Rectal smooth muscle tissue (tissue), 1 donor: ENCODE data around the gene ATP13A4.

Experiments used
- H3K27ac ChIP-seq: one replicate; pipeline ENCODE4 v1.7.0; 2013; ENCODE audit warnings: low read depth, low read length, inconsistent platforms
- H3K27me3 ChIP-seq: one replicate; pipeline ENCODE4 v1.7.0; 2013; ENCODE audit warnings: low read length; ENCODE audit not compliant: control insufficient read depth, insufficient read depth
- H3K36me3 ChIP-seq: one replicate; pipeline ENCODE4 v1.7.0; 2013; ENCODE audit warnings: low read length; ENCODE audit not compliant: control insufficient read depth, insufficient read depth
- H3K4me1 ChIP-seq: one replicate; pipeline ENCODE4 v1.7.0; 2013; ENCODE audit warnings: low read length; ENCODE audit not compliant: control insufficient read depth, insufficient read depth
- H3K4me3 ChIP-seq: one replicate; pipeline ENCODE4 v1.7.0; 2013; ENCODE audit warnings: low read length
- H3K9ac ChIP-seq: one replicate; pipeline ENCODE4 v1.7.0; 2013; ENCODE audit warnings: low read length

Gene ATP13A4

DNA sequence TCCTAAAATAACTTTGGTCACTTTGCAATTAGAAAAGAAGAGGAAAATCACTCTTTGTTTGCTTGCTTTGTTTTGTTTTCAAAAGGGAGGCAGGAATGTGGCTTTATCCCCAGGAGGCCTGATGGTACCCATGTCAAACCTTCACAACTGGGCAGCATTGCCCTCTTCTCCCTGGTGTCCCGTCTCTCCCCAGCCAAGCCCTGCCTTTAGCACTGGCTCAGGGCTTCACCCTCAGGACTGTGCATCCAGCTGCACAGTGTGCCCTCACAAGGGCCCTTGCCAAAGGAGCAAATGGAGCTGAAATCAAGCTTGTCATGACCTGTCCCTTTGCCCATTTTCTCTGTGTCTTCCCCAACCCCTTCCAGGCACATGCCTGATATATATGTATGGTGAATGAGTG is 147.0 kb downstream of the ATP13A4 start:
- Histone ChIP-seq H3K27ac (no peak overlapping the region), H3K4me3 (no peak overlapping the region), H3K36me3 (no peaks in the 10 kb centered on the region), H3K4me1 (no peaks in the 10 kb centered on the region), H3K27me3 (no peaks in the 10 kb centered on the region), H3K9ac (no peak overlapping the region)

DNA sequence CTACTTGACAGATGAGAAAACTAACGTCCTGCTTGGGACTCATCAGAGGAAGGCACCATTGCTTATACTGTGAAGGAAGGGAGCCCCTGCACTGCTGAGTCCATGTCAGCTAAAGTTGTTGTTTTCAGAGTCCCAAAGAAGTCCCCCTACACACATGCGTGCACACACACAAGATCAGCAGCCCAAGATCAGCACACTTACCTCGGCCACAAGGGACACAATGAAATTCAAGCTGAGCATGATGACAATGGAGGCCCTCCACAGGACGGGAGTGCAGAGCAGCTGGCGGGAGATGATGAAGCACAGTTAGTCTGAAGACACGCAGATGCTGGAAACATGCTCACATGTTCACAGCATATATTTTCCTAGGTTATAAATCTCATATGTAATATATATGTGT is 147.6 kb downstream of the ATP13A4 start:
- Histone ChIP-seq H3K36me3 (no peaks in the 10 kb centered on the region), H3K9ac (no peak overlapping the region), H3K4me3 (no peak overlapping the region)

DNA sequence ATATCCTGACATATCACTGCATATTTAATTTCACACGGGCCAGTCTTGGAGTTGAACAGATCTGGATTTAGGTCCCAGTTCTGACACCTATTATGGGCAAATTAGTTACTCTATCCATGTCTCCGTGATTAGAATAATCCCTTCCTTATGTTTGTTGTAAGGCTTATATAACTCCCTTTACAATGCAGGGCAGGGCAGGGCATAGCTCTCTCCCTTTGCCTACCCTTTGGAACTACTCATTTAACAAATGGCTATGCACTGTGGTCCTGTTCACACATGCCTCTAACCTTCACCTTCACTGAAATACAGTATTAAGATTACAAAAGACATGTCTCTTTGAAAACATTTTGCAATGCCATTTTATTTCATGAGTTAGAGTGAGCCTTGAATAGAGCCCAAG is 151.4 kb downstream of the ATP13A4 start:
- Histone ChIP-seq H3K27me3 (no peaks in the 10 kb centered on the region), H3K9ac (no peak overlapping the region), H3K4me1 (no peaks in the 10 kb centered on the region), H3K4me3 (no peak overlapping the region), H3K27ac (no peak overlapping the region), H3K36me3 (no peaks in the 10 kb centered on the region)

More for the DNA sequence above, 147.6 kb downstream of the ATP13A4 start:
- Histone ChIP-seq H3K27me3 (no peaks in the 10 kb centered on the region), H3K4me1 (no peaks in the 10 kb centered on the region), H3K27ac (no peak overlapping the region)

DNA sequence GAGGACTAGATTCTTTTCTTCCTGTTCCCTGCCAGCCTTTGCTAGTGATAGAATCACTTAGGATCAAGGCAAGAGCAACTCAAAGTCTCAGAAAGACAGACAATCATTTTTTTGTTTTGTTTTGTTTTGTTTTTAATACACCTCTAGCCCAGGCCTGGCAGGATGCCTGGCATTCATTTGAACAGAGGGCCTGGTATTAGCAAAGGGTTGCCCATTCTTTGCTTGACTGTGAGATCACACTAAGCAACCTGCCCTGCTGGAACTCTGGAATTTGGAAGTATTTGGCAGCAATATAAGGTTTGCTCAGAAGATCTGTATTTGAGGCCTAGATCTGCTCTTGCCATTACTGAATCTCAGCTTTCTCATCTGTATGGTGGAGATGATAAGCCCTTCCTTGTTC is 154.4 kb downstream of the ATP13A4 start:
- H3K27ac ChIP-seq = no peak overlapping the region
- H3K9ac ChIP-seq = no peak overlapping the region
- H3K27me3 ChIP-seq = no peaks in the 10 kb centered on the region
- no peaks in the 10 kb centered on the region for H3K4me1 ChIP-seq
- H3K4me3 ChIP-seq = no peak overlapping the region
- H3K36me3 ChIP-seq = no peaks in the 10 kb centered on the region

DNA sequence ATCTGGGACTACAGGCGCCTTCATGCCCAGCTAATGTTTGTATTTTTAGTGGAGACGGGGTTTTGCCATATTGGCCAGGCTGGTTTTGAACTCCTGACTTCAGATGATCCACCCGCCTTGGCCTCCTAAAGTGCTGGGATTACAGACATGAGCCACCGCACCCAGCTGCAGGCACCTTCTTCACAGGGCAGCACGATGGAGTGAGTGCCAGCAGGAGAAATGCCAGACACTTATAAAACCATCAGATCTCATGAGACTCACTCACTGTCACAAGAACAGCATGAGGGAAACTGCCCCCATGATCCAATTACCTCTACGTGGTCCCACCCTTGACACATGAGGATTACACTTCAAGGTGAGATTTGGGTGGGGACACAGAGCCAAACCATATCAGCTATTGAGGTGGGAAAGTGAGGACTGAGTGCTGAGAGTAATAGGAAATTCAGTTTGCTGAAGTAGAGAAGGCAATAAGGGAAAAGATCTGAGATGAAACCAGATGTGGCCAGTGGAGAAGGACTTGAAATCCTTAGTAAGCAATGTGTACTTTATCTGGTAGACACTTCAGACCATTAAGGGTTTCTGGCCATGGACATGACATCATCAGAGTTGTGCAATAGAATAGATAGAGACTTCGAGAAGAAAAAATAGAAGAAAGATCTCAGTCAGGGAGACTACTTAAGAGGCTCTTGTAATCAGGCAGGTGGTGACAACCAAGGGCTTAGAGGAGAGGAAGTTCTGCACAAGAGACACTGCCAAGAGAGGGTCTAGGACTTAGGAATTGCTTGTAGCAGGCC is 158.0 kb downstream of the ATP13A4 start:
- Histone ChIP-seq H3K27me3 (no peaks in the 10 kb centered on the region), H3K4me1 (no peaks in the 10 kb centered on the region), H3K36me3 (no peaks in the 10 kb centered on the region), H3K4me3 (no peak overlapping the region), H3K27ac (no peak overlapping the region), H3K9ac (no peak overlapping the region)

DNA sequence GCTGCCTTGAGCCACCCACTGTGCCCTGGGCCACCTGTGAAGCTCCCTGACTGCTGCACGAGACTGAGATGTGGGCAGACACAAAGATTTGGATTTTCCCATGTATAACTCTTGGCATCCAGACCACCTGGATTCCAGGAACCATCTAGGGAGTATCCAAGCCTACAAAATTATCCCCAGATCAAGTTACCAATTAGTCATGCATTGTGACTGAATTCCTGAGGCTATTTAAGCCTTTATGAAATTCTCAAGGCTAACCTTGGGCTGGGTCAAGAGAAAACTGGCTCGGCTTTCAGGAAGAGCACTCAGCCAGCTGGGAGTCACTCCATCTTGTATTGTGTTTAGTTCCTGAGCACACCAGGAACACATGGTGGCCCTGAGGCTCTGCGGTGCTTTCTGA is 162.8 kb downstream of the ATP13A4 start:
- H3K27me3 ChIP-seq = no peaks in the 10 kb centered on the region
- no peak overlapping the region for H3K4me3 ChIP-seq
- H3K9ac ChIP-seq = no peak overlapping the region
- no peaks in the 10 kb centered on the region for H3K4me1 ChIP-seq
- H3K27ac ChIP-seq = no peak overlapping the region
- H3K36me3 ChIP-seq = no peaks in the 10 kb centered on the region

DNA sequence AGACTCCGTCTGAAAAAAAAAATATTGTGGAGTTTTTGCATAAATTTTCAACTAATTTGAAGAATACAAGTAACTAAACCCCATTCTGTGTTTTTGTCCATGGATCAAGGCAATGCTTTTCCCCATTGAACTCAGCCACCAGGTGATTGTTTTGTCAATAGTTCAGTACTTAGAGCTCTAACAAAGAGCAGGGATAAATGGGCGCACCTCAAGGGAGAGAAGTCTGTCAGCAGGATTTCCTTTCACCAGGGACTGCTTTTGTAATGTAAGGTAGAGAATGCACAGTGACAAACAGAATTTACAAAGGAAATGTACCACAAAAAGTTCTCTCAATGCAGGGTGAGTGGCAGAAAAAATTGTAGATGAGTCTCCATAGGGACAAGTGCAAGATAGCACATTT is 165.4 kb downstream of the ATP13A4 start:
- H3K27ac ChIP-seq = no peak overlapping the region
- H3K36me3 ChIP-seq = no peaks in the 10 kb centered on the region
- no peaks in the 10 kb centered on the region for H3K4me1 ChIP-seq
- H3K9ac ChIP-seq = no peak overlapping the region
- H3K27me3 ChIP-seq = no peaks in the 10 kb centered on the region
- no peak overlapping the region for H3K4me3 ChIP-seq

DNA sequence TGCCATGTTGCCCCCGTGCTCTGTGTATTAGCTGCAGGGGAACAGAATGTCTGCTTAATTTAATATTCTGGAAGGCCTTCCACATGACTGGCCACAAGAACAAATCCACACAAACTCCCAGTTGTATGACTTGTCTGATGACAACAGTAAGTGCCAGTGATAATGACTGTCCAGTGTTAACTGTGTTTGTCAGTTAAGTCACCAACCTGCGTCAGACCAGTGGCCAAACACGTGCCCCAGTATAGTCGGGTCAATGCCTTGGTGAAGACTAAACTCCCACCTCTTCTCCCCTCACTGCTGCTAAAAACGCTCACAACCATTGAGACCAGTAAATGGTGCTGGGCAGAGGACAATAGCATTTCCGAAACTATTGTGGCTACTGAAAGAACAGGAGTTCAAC is 166.3 kb downstream of the ATP13A4 start:
- no peak overlapping the region for H3K27ac ChIP-seq
- H3K4me1 ChIP-seq = no peaks in the 10 kb centered on the region
- no peaks in the 10 kb centered on the region for H3K36me3 ChIP-seq
- H3K27me3 ChIP-seq = no peaks in the 10 kb centered on the region
- H3K9ac ChIP-seq = no peak overlapping the region
- H3K4me3 ChIP-seq = no peak overlapping the region

DNA sequence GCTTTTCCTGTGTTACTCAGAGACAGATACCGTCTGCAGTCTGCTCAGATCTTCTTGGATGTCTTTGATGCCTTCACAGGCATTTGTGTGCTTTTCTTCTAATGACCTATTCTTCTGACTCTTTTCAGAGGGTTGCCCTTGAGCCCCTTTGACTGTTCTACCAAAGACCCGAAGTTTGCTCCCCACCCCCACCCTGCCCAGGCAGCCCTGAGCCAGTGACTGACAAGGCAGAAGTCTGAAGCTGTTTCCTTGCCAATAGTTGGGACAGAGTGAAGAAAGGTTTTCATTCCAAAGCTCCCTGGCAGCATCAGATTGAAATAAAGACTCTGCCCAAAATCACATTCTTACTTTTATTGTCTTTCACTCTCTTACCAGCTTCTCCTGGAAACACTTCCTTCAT is 167.1 kb downstream of the ATP13A4 start:
- Histone ChIP-seq H3K27ac (no peak overlapping the region), H3K4me1 (no peaks in the 10 kb centered on the region), H3K27me3 (no peaks in the 10 kb centered on the region), H3K9ac (no peak overlapping the region), H3K4me3 (no peak overlapping the region), H3K36me3 (no peaks in the 10 kb centered on the region)

DNA sequence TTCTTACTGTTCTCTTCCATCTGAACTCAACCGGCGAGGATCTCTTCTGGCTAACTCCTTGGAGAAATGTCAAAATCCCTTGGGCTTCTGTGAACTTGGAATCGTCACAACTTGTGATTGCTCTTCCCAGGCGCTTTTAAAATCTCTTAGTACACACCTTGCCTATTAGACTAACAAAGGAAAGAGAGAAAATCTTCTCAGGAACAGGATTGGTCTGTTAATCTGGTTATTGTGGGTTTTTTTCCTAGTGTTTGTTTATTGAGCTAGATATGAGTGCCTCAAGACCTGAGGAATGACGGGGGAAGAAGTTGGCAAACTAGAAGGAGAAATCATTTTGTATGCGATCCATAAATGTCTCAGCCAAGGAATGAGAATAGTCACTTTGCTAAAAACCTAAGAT is 176.0 kb downstream of the ATP13A4 start, which contains the start of gene ATP13A5:
Gene ATP13A5 (minus strand): TSS at position 48 of the 400 bp plus-strand sequence. CDS start 28 bp downstream, at position 20.
- H3K4me3 ChIP-seq = no peak within 1 kb of the TSS
- H3K9ac ChIP-seq = no peak within 1 kb of the TSS
- H3K27me3 ChIP-seq = no peaks in the 10 kb centered on the region
- no peaks in the 10 kb centered on the region for H3K4me1 ChIP-seq
- no peaks in the 10 kb centered on the region for H3K36me3 ChIP-seq
- H3K27ac ChIP-seq = no peak within 1 kb of the TSS

DNA sequence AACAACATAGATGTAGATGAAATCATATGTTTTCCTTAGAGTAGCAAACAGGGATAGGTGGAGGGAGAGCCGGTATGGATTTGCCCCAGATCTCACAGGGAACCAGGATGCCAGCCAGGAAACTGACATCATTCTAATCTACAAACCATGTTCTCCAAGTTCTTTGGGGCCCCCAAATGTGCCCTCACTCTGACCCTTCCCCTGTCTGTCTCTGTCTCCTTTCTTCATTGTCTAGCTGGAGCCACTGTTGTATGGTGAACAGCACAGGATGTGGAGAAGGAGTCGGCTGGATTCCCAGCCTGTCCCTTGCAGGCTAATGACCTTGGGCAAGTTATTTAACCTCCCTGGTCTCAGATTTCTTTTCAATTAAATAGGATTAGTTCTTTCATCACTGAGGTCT is 177.1 kb downstream of the ATP13A4 start:
- H3K27ac ChIP-seq = no peak overlapping the region

DNA sequence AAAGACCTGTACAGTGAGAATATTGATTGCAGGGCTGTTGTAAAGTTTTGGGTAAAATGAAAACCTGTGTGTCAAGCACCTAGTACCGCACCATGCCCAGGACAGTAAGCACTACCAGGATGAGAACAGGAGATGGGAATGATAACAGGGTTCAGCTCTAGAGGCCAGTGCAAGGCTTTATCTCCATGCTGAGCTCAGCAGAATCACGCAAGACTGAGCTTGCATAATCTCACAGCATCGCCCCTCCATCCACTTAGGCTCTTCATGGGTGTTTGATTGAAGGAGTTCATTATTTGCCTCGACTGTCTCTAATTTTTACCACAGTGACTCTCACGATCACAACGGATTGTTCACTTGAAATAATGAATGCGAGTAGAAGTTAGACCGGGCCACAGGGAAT is 179.1 kb downstream of the ATP13A4 start:
- Histone ChIP-seq H3K27me3 (no peaks in the 10 kb centered on the region), H3K27ac (no peak overlapping the region), H3K4me1 (no peaks in the 10 kb centered on the region), H3K4me3 (no peak overlapping the region), H3K9ac (no peak overlapping the region), H3K36me3 (no peaks in the 10 kb centered on the region)

More for the DNA sequence above, 177.1 kb downstream of the ATP13A4 start:
- Histone ChIP-seq H3K27me3 (no peaks in the 10 kb centered on the region), H3K9ac (no peak overlapping the region), H3K36me3 (no peaks in the 10 kb centered on the region), H3K4me1 (no peaks in the 10 kb centered on the region), H3K4me3 (no peak overlapping the region)

DNA sequence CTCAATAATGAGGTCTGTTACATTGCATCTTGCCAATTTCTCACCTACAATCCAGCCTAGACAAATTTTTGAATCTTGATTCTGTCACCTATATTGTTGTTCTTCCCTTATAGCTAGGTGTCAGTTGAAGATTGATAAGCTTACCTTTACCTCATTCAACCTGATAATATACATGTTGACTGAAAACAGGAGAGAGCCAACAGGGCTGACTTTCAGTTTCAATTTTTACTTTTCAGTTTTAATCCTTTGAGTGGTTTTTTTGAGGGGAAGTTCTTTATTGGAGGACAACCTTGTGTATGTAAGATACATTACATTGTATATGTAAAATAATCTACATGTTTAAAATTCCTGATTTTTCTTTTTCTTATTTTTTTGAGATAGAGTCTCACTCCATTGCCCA is 181.9 kb downstream of the ATP13A4 start:
- Histone ChIP-seq H3K4me1 (no peaks in the 10 kb centered on the region), H3K27ac (no peak overlapping the region), H3K36me3 (no peaks in the 10 kb centered on the region), H3K27me3 (peaks cover 2% of the 10 kb centered on the region), H3K9ac (no peak overlapping the region), H3K4me3 (no peak overlapping the region)
